Neural progenitor cell (in vitro differentiated cells): ENCODE measurements around the gene GKN1. TPM values are rescaled to one million over a fixed set of nuclear protein-coding genes. Genes with fewer than 3 reads are reported as not detected.

Experiments used
- DNase-seq: peaks from one replicate; pipeline ENCODE4 v3.0.0-alpha.2; 2016; ENCODE audit warnings: low spot score
- H2AFZ ChIP-seq: fragments of 200-600 bp; sonication (generic); replicated peaks from 2 replicates; pipeline ENCODE4 v1.6.1; 2016; ENCODE audit warnings: antibody characterized with exemption
- H3F3A ChIP-seq: fragments of 200-600 bp; sonication (generic); 2 replicates; pipeline ENCODE4 v1.6.1; 2016; ENCODE audit warnings: antibody characterized with exemption, low read depth
- H3K27ac ChIP-seq: fragments of 200-600 bp; sonication (generic); 2 replicates; pipeline ENCODE4 v1.5.1; 2016; ENCODE audit warnings: mild to moderate bottlenecking
- H3K27me3 ChIP-seq: fragments of 200-600 bp; sonication (generic); 2 replicates; pipeline ENCODE4 v1.6.1; 2016; ENCODE audit warnings: mild to moderate bottlenecking, moderate library complexity
- H3K36me3 ChIP-seq: fragments of 200-600 bp; sonication (generic); 2 replicates; pipeline ENCODE4 v1.5.1; 2016
- H3K4me1 ChIP-seq: fragments of 200-600 bp; sonication (generic); 2 replicates; pipeline ENCODE4 v1.6.1; 2016; ENCODE audit warnings: mixed run types
- H3K4me2 ChIP-seq: fragments of 200-600 bp; sonication (generic); 2 replicates; pipeline ENCODE4 v1.6.1; 2016
- H3K4me3 ChIP-seq: fragments of 200-600 bp; sonication (generic); 2 replicates; pipeline ENCODE4 v1.5.1; 2016
- H3K79me2 ChIP-seq: fragments of 200-600 bp; sonication (generic); 2 replicates; pipeline ENCODE4 v1.6.1; 2016; ENCODE audit warnings: low read depth
- H3K9ac ChIP-seq: fragments of 200-600 bp; sonication (generic); 2 replicates; pipeline ENCODE4 v1.6.1; 2016
- H3K9me3 ChIP-seq: fragments of 200-600 bp; sonication (generic); 2 replicates; pipeline ENCODE4 v1.5.1; 2016; ENCODE audit warnings: low read depth
- H4K20me1 ChIP-seq: fragments of 200-600 bp; sonication (generic); 2 replicates; pipeline ENCODE4 v1.6.1; 2016; ENCODE audit warnings: low read depth
- H3K27ac Mint-ChIP-seq: 3 replicates; pipeline ENCODE4 v1.8.0; 2021; ENCODE audit warnings: mixed read lengths
- H3K27me3 Mint-ChIP-seq: 2 replicates; pipeline ENCODE4 v1.8.0; 2022; ENCODE audit warnings: low read depth, mild to moderate bottlenecking, inconsistent platforms, moderate library complexity, mixed read lengths; ENCODE audit not compliant: insufficient read depth
- H3K36me3 Mint-ChIP-seq: 3 replicates; pipeline ENCODE4 v1.8.0; 2021; ENCODE audit warnings: mixed read lengths
- H3K4me1 Mint-ChIP-seq: 3 replicates; pipeline ENCODE4 v1.8.0; 2021; ENCODE audit warnings: mixed read lengths
- H3K4me3 Mint-ChIP-seq: 3 replicates; pipeline ENCODE4 v1.8.0; 2021; ENCODE audit warnings: mild to moderate bottlenecking, moderate library complexity, mixed read lengths
- H3K9me3 Mint-ChIP-seq: 3 replicates; pipeline ENCODE4 v1.8.0; 2020; ENCODE audit warnings: mixed read lengths
- EZH2 ChIP-seq: fragments of 200-600 bp; sonication (generic); IDR thresholded peaks from 2 replicates; pipeline ENCODE4 v1.6.1; 2017; ENCODE audit warnings: antibody characterized with exemption, mild to moderate bottlenecking, moderate library complexity
- EZH2phosphoT487 ChIP-seq: fragments of 200-600 bp; sonication (generic); IDR thresholded peaks from 2 replicates; pipeline ENCODE4 v1.6.1; 2017; ENCODE audit warnings: antibody characterized with exemption
- total RNA-seq: library from RNA; depleted of rRNA; stranded (reverse); fragments of >200 nt; gene quantifications from 2 replicates; pipeline ENCODE4 v1.2.3, GENCODE V29; 2015; ENCODE audit warnings: low replicate concordance
- TF ChIP-seq, protein P1 (sequence below): fragments of 200-600 bp; sonication (generic); IDR thresholded peaks from 2 replicates; pipeline ENCODE4 v1.5.1; 2017; ENCODE audit warnings: antibody characterized with exemption, mild to moderate bottlenecking

GKN1 gene
- total RNA-seq, 1 donor from 2014 or later, result not detected

DNA sequence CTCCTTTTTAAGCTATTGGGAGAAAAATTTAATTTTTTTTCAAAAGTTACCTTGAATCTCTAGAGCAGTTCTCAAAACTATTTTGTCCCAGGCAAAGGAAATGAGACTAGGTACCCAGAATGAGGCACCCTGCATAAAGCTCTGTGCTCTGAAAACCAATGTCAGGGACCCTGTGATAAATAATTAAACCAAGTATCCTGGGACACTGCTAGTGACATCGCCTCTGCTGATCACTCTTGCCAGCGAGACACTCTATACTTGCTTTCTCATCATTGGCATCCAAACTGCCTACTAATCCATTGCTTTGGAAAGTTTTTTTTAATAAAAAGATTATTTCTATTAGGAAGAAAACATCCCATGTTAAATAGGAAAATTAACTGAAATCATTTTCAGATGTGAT is 1.4 kb downstream of the GKN1 start:
- Histone ChIP-seq H3K36me3 (no peaks in the 10 kb centered on the region), H3K27me3 (no peaks in the 10 kb centered on the region), H2AFZ (no peak overlapping the region), H3K4me1 (no peaks in the 10 kb centered on the region), H3K9ac (no peak overlapping the region), H4K20me1 (no peaks in the 10 kb centered on the region), H3K9me3 (no peaks in the 10 kb centered on the region), H3K4me3 (no peak overlapping the region), H3F3A (no peaks in the 10 kb centered on the region), H3K27ac (no peak overlapping the region), H3K79me2 (no peaks in the 10 kb centered on the region), H3K4me2 (no peak overlapping the region)
- Mint-ChIP-seq H3K27me3 (no peaks in the 10 kb centered on the region), H3K4me1 (no peaks in the 10 kb centered on the region), H3K27ac (no peak overlapping the region), H3K4me3 (no peak overlapping the region), H3K36me3 (no peaks in the 10 kb centered on the region), H3K9me3 (no peaks in the 10 kb centered on the region)
- no peak for DNase-seq
- TF ChIP-seq EZH2phosphoT487, result no peak

DNA sequence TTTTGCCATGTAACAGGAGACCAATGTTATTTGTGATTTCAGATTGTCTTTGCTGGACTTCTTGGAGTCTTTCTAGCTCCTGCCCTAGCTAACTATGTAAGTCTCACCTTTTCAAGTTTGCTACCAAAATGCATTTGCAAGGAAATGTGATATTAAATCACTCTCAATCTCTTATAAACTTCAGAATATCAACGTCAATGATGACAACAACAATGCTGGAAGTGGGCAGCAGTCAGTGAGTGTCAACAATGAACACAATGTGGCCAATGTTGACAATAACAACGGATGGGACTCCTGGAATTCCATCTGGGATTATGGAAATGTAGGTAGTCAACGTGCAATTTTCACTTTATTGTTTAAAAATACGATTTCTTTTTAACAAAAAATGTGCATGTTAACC is 3.0 kb downstream of the GKN1 start:
- Histone ChIP-seq H3K9ac (no peak overlapping the region), H3K27ac (no peak overlapping the region), H3K9me3 (no peaks in the 10 kb centered on the region), H4K20me1 (no peaks in the 10 kb centered on the region), H3K27me3 (no peaks in the 10 kb centered on the region), H2AFZ (no peak overlapping the region), H3F3A (no peaks in the 10 kb centered on the region), H3K4me1 (no peaks in the 10 kb centered on the region), H3K4me3 (no peak overlapping the region), H3K4me2 (no peak overlapping the region), H3K36me3 (no peaks in the 10 kb centered on the region), H3K79me2 (no peaks in the 10 kb centered on the region)
- Mint-ChIP-seq H3K27me3 (no peaks in the 10 kb centered on the region), H3K9me3 (no peaks in the 10 kb centered on the region), H3K4me3 (no peak overlapping the region), H3K27ac (no peak overlapping the region), H3K4me1 (no peaks in the 10 kb centered on the region), H3K36me3 (no peaks in the 10 kb centered on the region)
- no peak for DNase-seq
- TF ChIP-seq EZH2, result no peak
- TF ChIP-seq EZH2phosphoT487, result no peak
- TF ChIP-seq, protein P1, sequence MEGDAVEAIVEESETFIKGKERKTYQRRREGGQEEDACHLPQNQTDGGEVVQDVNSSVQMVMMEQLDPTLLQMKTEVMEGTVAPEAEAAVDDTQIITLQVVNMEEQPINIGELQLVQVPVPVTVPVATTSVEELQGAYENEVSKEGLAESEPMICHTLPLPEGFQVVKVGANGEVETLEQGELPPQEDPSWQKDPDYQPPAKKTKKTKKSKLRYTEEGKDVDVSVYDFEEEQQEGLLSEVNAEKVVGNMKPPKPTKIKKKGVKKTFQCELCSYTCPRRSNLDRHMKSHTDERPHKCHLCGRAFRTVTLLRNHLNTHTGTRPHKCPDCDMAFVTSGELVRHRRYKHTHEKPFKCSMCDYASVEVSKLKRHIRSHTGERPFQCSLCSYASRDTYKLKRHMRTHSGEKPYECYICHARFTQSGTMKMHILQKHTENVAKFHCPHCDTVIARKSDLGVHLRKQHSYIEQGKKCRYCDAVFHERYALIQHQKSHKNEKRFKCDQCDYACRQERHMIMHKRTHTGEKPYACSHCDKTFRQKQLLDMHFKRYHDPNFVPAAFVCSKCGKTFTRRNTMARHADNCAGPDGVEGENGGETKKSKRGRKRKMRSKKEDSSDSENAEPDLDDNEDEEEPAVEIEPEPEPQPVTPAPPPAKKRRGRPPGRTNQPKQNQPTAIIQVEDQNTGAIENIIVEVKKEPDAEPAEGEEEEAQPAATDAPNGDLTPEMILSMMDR, result no peak

DNA sequence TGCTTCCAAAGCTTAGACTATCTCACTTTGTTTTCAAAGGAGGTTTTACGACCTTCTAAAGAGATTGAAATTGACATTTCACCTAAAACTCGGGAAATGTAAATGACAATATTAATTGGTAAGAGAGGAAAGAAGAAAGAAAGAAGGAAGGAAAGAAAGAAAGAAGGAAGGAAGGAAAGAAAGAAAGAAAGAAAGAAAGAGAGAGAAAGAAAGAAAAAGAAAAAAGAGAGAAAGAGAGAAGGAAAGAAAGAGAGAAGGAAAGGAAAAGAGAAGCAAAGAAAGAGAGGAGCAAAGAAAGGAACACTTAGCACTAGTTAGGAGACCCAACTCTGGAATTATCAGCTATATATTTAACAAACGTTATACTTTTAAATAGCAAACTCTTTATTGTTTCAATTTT is 3.7 kb downstream of the GKN1 start:
- H3K4me1 Mint-ChIP-seq, result no peaks in the 10 kb centered on the region
- Histone ChIP-seq H3K9ac (no peak overlapping the region), H3K9me3 (no peaks in the 10 kb centered on the region), H4K20me1 (no peaks in the 10 kb centered on the region), H3K27ac (no peak overlapping the region), H3K4me1 (no peaks in the 10 kb centered on the region), H3K27me3 (no peaks in the 10 kb centered on the region), H2AFZ (no peak overlapping the region), H3K79me2 (no peaks in the 10 kb centered on the region), H3K4me3 (no peak overlapping the region), H3K4me2 (no peak overlapping the region), H3F3A (no peaks in the 10 kb centered on the region), H3K36me3 (no peaks in the 10 kb centered on the region)
- H3K36me3 Mint-ChIP-seq, result no peaks in the 10 kb centered on the region
- TF ChIP-seq EZH2 (no peak), EZH2phosphoT487 (no peak)
- TF ChIP-seq, protein P1, result no peak
- no peak for DNase-seq
- no peaks in the 10 kb centered on the region for H3K9me3 Mint-ChIP-seq
- no peak overlapping the region for H3K4me3 Mint-ChIP-seq
- H3K27ac Mint-ChIP-seq, result no peak overlapping the region
- no peaks in the 10 kb centered on the region for H3K27me3 Mint-ChIP-seq

DNA sequence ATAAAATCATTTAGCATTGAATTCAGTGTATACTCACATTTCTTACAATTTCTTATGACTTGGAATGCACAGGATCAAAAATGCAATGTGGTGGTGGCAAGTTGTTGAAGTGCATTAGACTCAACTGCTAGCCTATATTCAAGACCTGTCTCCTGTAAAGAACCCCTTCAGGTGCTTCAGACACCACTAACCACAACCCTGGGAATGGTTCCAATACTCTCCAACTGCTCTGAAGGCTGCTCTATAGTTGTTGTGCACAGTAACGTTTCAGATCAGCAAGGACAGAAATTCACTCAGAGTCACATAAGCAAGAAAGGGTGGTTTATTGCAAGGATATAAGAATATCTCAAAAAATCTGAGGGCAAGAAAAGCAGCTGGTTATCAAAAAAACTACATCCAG is 6.5 kb downstream of the GKN1 start:
- Mint-ChIP-seq H3K36me3 (no peaks in the 10 kb centered on the region), H3K9me3 (no peaks in the 10 kb centered on the region), H3K27me3 (no peaks in the 10 kb centered on the region), H3K4me3 (no peak overlapping the region), H3K4me1 (no peaks in the 10 kb centered on the region), H3K27ac (no peak overlapping the region)
- H3K9me3 ChIP-seq, result no peaks in the 10 kb centered on the region
- no peaks in the 10 kb centered on the region for H3K4me1 ChIP-seq
- TF ChIP-seq EZH2phosphoT487 (no peak), EZH2 (no peak)
- TF ChIP-seq, protein P1, result no peak
- no peaks in the 10 kb centered on the region for H3K27me3 ChIP-seq
- no peak overlapping the region for H3K27ac ChIP-seq
- no peaks in the 10 kb centered on the region for H4K20me1 ChIP-seq
- no peak overlapping the region for H3K9ac ChIP-seq
- no peak overlapping the region for H3K4me3 ChIP-seq
- H3K79me2 ChIP-seq, result no peaks in the 10 kb centered on the region
- no peaks in the 10 kb centered on the region for H3F3A ChIP-seq
- no peak overlapping the region for H2AFZ ChIP-seq
- no peak overlapping the region for H3K4me2 ChIP-seq
- H3K36me3 ChIP-seq, result no peaks in the 10 kb centered on the region
- no peak for DNase-seq
